GM19025 (cell line): Measurements from ENCODE around the gene DUSP2.

Experiments used
- ATAC-seq: cut with Tn5 transposase; IDR thresholded peaks from one replicate; pipeline ENCODE4 v1.9.1; 2021; ENCODE audit warnings: mild to moderate bottlenecking, low read depth, moderate library complexity; ENCODE audit not compliant: unreplicated experiment

Gene DUSP2

GRCh38 chr2:96116424-96116878 is 28.8 kb downstream of the DUSP2 start, which contains the start of gene ADRA2B:
Gene ADRA2B, minus strand, starts transcription at chr2:96116571. Its CDS starts 422 bp downstream, at chr2:96116149.
- ATAC-seq, result peak; percentile 49

- no peak for ATAC-seq
Observed at GRCh38 chr2:96115631-96116423, 29.4 kb downstream of the DUSP2 start.

GRCh38 chr2:96114903-96115581 is 30.2 kb downstream of the DUSP2 start:
- no peak for ATAC-seq

GRCh38 chr2:96114546-96114902 is 30.7 kb downstream of the DUSP2 start:
- ATAC-seq, result no peak

- ATAC-seq, result no peak
Observed at GRCh38 chr2:96113951-96114350, 31.3 kb downstream of the DUSP2 start.

GRCh38 chr2:96113367-96113677 is 31.9 kb downstream of the DUSP2 start:
- no peak for ATAC-seq

- ATAC-seq, result no peak
Observed at GRCh38 chr2:96112501-96113366, 32.5 kb downstream of the DUSP2 start.

- ATAC-seq, result no peak
Observed at GRCh38 chr2:96111823-96112500, 33.3 kb downstream of the DUSP2 start.

GRCh38 chr2:96111257-96111640 is 34.0 kb downstream of the DUSP2 start:
- no peak for ATAC-seq

- ATAC-seq, result no peak
Observed at GRCh38 chr2:96110621-96111256, 34.5 kb downstream of the DUSP2 start.

GRCh38 chr2:96109931-96110511 is 35.2 kb downstream of the DUSP2 start:
- ATAC-seq, result no peak

- no peak for ATAC-seq
Observed at GRCh38 chr2:96109361-96109680, 35.9 kb downstream of the DUSP2 start.

- no peak for ATAC-seq
Observed at GRCh38 chr2:96108541-96109360, 36.5 kb downstream of the DUSP2 start.

GRCh38 chr2:96108151-96108540 is 37.1 kb downstream of the DUSP2 start:
- no peak for ATAC-seq

- no peak for ATAC-seq
Observed at GRCh38 chr2:96107708-96108065, 37.6 kb downstream of the DUSP2 start.

- no peak for ATAC-seq
Observed at GRCh38 chr2:96106991-96107707, 38.1 kb downstream of the DUSP2 start.

GRCh38 chr2:96105994-96106715 is 39.1 kb downstream of the DUSP2 start:
- ATAC-seq, result no peak
